Hepatocyte (in vitro differentiated cells): ENCODE data around the gene CPNE1.

Experiments
- EZH2 ChIP-seq: fragments of 200-600 bp; sonication (generic); IDR thresholded peaks from 2 replicates; pipeline ENCODE4 v1.6.1; 2016; ENCODE audit warnings: antibody characterized with exemption, mild to moderate bottlenecking, borderline replicate concordance
- EZH2phosphoT487 ChIP-seq: fragments of 200-600 bp; sonication (generic); IDR thresholded peaks from one replicate; pipeline ENCODE4 v1.6.1; 2018; ENCODE audit warnings: antibody characterized with exemption, mild to moderate bottlenecking, low read depth, moderate library complexity; ENCODE audit not compliant: unreplicated experiment, severe bottlenecking
- TF ChIP-seq, protein P1 (sequence below): fragments of 200-600 bp; sonication (generic); IDR thresholded peaks from 2 replicates; pipeline ENCODE4 v1.5.1; 2016; ENCODE audit warnings: antibody characterized with exemption, mild to moderate bottlenecking; ENCODE audit not compliant: poor library complexity

DNA sequence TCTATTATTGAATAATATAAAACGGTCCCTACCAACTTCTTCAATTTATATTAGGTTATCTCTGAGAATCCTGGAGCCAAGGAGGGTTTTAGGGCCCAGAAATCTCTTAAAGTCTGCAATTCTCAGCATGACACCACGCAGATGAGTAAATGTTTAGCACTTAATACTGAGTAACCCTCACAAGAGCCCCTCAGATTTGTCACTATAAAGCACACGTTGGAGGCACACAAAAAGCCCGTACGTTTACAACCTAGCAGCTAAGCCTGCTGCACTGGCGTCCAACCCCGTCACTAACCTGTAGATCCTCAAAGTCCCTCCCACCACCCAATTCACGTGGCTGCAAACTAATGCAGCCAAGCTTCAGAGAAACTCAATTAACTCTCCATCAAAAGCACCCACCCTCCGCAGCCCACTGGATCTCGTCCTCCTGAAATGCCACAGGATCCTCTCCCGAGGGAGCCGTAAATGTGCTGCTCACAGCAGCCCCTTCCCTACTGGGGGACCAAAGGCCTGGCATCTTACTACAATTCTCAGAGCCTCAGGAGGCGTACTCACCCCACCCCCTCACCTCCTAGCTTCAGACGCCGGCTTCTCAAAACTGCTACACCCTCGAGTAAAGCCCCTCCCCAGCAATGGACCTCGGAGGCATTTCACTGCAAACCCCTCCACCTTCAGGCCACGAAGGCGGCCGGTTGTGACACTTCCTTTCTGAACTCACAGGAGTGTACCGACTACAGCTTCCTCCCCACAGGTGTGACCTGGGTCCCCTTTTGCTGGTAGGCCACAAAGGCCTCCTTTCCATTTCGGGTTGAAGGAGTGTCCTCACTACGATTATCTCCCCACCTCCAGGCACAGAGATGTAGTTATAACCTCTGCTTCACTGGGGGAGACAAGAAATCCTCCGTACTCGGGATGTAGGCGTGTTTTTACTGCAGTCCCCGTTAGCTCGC, 909 bp downstream of the CPNE1 start:
- TF ChIP-seq, protein P1, sequence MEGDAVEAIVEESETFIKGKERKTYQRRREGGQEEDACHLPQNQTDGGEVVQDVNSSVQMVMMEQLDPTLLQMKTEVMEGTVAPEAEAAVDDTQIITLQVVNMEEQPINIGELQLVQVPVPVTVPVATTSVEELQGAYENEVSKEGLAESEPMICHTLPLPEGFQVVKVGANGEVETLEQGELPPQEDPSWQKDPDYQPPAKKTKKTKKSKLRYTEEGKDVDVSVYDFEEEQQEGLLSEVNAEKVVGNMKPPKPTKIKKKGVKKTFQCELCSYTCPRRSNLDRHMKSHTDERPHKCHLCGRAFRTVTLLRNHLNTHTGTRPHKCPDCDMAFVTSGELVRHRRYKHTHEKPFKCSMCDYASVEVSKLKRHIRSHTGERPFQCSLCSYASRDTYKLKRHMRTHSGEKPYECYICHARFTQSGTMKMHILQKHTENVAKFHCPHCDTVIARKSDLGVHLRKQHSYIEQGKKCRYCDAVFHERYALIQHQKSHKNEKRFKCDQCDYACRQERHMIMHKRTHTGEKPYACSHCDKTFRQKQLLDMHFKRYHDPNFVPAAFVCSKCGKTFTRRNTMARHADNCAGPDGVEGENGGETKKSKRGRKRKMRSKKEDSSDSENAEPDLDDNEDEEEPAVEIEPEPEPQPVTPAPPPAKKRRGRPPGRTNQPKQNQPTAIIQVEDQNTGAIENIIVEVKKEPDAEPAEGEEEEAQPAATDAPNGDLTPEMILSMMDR, result no peak
- TF ChIP-seq EZH2, result no peak
- TF ChIP-seq EZH2phosphoT487, result no peak
